Heart left ventricle (tissue), 16 donors: ENCODE data around the gene IRF8. TPM values are rescaled to one million over a fixed set of nuclear protein-coding genes. Genes with fewer than 3 reads are reported as not detected.

Experiments
- ATAC-seq, 4 donors: fragments of 200-7000 bp; cut with Tn5 transposase; one replicate each; pipeline ENCODE4 v1.9.1; 2020 to 2022; ENCODE audit warnings: moderate library complexity in 4 of 4, mild to moderate bottlenecking in 3 of 4, moderate number of reproducible peaks in 1 of 4
- DNase-seq, 5 donors: peaks; one replicate each; pipeline ENCODE4 v3.0.0-alpha.2; 2020
- H3K27ac ChIP-seq, 12 donors: fragments of 200-600 bp; sonication (generic) in 4 of 12; one replicate each; pipeline versions ENCODE4 v1.5.0 to v1.8.0; 2016 to 2022; ENCODE audit warnings: mild to moderate bottlenecking in 2 of 12
- H3K27me3 ChIP-seq, 9 donors: fragments of 200-600 bp; sonication (generic) in 2 of 9; one replicate each; pipeline versions ENCODE4 v1.5.1 to v1.8.0; 2016 to 2022; ENCODE audit warnings: mild to moderate bottlenecking in 3 of 9
- H3K36me3 ChIP-seq, 9 donors: fragments of 200-600 bp; sonication (generic) in 2 of 9; one replicate each; pipeline versions ENCODE4 v1.5.0 to v1.8.0; 2018 to 2022; ENCODE audit warnings: mild to moderate bottlenecking in 2 of 9
- H3K4me1 ChIP-seq, 12 donors: fragments of 200-600 bp; sonication (generic) in 4 of 12; one replicate each; pipeline versions ENCODE4 v1.5.0 to v1.8.0; 2016 to 2022; ENCODE audit warnings: mild to moderate bottlenecking in 3 of 12
- H3K4me3 ChIP-seq, 12 donors: fragments of 200-600 bp; sonication (generic) in 4 of 12; one replicate each; pipeline versions ENCODE4 v1.5.0 to v1.8.0; 2017 to 2022; ENCODE audit warnings: mild to moderate bottlenecking in 9 of 12, moderate library complexity in 4 of 12
- H3K9me3 ChIP-seq, 12 donors: fragments of 200-600 bp; sonication (generic) in 4 of 12; one replicate each; pipeline versions ENCODE4 v1.5.0 to v1.8.0; 2016 to 2022; ENCODE audit warnings: mild to moderate bottlenecking in 1 of 12
- POLR2A ChIP-seq, 2 donors: fragments of 450-650 bp; IDR thresholded peaks; one replicate each; pipeline ENCODE4 v1.6.1; 2017; ENCODE audit warnings: antibody characterized with exemption in 2 of 2, mild to moderate bottlenecking in 2 of 2, moderate library complexity in 2 of 2
- WGBS, 4 donors: extraction: QIAGEN DNeasy Blood & Tissue Kit in 2 of 4; methylation state at CpG; one replicate each; pipeline versions ENCODE4 v1.1.5 to v1.1.7; 2013 to 2018; 5-methylcytosine and 5-hydroxymethylcytosine counted together
- intact Hi-C, 10 donors: fragments of 100-400 bp; cut with DNase I; formaldehyde crosslinking; loops; one replicate each; pipeline versions ENCODE4 v1.11.1 to v1.14.2; 2022
- long read RNA-seq, 3 donors: library from polyadenylated mRNA; unstranded; transcript quantifications; one replicate each; pipeline ENCODE4 v2.0.0, GENCODE V29; 2020 to 2021
- polyA plus RNA-seq, 2 donors: library from polyadenylated mRNA; stranded (reverse); fragments of 200-250 nt; gene quantifications; one replicate each; pipeline ENCODE4 v1.2.3, GENCODE V29; 2013
- total RNA-seq, 9 donors: library from RNA; depleted of rRNA in 2 of 9; stranded (reverse); fragments of >200 nt in 2 of 9; fragmentation: NEBNext Ultra II Directional in 3 of 9; extraction: Animal tissue kit (Norgen Biotek cat#: 25700) in 3 of 9; gene quantifications; one replicate each; pipeline versions ENCODE4 v1.1.0 to v1.2.4, GENCODE V29; 2016 to 2023
- TF ChIP-seq, protein P1 (sequence below), 12 donors: fragments of 200-600 bp; sonication (generic) in 4 of 12; IDR thresholded peaks; one replicate each; pipeline versions ENCODE4 v1.5.0 to v1.8.0; 2018 to 2022; ENCODE audit warnings: antibody characterized with exemption in 12 of 12, mild to moderate bottlenecking in 5 of 12
- donor health status: ischemic (EF 13 %, LVEDD 7.1; RV severe dilation, severe dysfunction).
- donor health status: healthy with polysubstance abuse.
- donor health status: DM: no; HTN: yes; CAD: no.
- donor health status: DM: no; HTN: no; CAD: no.
- donor health status: ischemic (EF 25% LVEDD 6.9; RV normal size, moderate dysfunction).
- donor health status: ischemic (EF 25% LVEDD 5.7; RV mildly dilated, moderate dysfunction).
- donor health status: healthy.
- donor health status: DM: yes; HTN: yes; CAD: no.
- donor health status: ischemic (EF 35%, LVEDD 5.7; RV mildly dilated, moderate dysfunction).
- donor health status: nonischemic (EF 11% LVEDD 7.7; RV severe dilation, severe dysfunction).
- donor health status: DM: yes; HTN: yes; CAD: no.
- donor health status: PGD.
- donor health status: ischemic (EF 29% LVEDD 5.4; RV normal size, mild dysfunction).
- donor health status: nonischemic (EF 23%, LVEDD 6.1; RV moderate dilation, normal function).

The IRF8 gene, protein sequence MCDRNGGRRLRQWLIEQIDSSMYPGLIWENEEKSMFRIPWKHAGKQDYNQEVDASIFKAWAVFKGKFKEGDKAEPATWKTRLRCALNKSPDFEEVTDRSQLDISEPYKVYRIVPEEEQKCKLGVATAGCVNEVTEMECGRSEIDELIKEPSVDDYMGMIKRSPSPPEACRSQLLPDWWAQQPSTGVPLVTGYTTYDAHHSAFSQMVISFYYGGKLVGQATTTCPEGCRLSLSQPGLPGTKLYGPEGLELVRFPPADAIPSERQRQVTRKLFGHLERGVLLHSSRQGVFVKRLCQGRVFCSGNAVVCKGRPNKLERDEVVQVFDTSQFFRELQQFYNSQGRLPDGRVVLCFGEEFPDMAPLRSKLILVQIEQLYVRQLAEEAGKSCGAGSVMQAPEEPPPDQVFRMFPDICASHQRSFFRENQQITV
- total RNA-seq (10 to 100 TPM in 2 of 9 donors, 1 to 10 TPM in 7; 1.8 to 31.8 (median 3.8) TPM), polyA plus RNA-seq (1 to 10 TPM; 1.0 to 2.1 TPM)
- long read RNA-seq, donor 1, partial matches to known transcripts: 0 of 1 reads
- long read RNA-seq, donor 1, other reads (novel, unspliced or antisense): 1 of 1 reads
- long read RNA-seq, donor 2, transcript IRF8-201 (9 exons, 3,030 nt): major isoform, 11 of 12 reads
- long read RNA-seq, donor 2, partial matches to known transcripts: 1 of 12 reads
- long read RNA-seq, donor 2, other reads (novel, unspliced or antisense): 0 of 12 reads
- long read RNA-seq, donor 3, transcript IRF8-201 (9 exons, 3,030 nt): major isoform, 5 of 6 reads
- long read RNA-seq, donor 3, partial matches to known transcripts: 0 of 6 reads
- long read RNA-seq, donor 3, other reads (novel, unspliced or antisense): 1 of 6 reads

- Histone ChIP-seq H3K27me3 (peaks cover 0 to 73% (median 16%) of the 10 kb centered on the region in 9 donors), H3K4me1 (peaks cover 0 to 59% (median 13%) of the 10 kb centered on the region in 12 donors), H3K36me3 (peaks cover 0 to 9% (median 0%) of the 10 kb centered on the region in 9 donors), H3K27ac (peak within 1 kb of the TSS in 8 of 12 donors; percentile 7 to 89 (median 42)), H3K9me3 (no peaks in the 10 kb centered on the region), H3K4me3 (peak within 1 kb of the TSS; percentile 36 to 84 (median 64))
- intact Hi-C loops: loop anchor here in 2 of 10 donors (5.0 kb wide), 2 partner anchors 69 to 76 kb away; no protein-coding TSS in a partner anchor
- WGBS, 4 donors: 1 to 6% (median 3%) methylated on average over 19 to 102 of the region's 102 CpGs
- TF ChIP-seq, protein P1, sequence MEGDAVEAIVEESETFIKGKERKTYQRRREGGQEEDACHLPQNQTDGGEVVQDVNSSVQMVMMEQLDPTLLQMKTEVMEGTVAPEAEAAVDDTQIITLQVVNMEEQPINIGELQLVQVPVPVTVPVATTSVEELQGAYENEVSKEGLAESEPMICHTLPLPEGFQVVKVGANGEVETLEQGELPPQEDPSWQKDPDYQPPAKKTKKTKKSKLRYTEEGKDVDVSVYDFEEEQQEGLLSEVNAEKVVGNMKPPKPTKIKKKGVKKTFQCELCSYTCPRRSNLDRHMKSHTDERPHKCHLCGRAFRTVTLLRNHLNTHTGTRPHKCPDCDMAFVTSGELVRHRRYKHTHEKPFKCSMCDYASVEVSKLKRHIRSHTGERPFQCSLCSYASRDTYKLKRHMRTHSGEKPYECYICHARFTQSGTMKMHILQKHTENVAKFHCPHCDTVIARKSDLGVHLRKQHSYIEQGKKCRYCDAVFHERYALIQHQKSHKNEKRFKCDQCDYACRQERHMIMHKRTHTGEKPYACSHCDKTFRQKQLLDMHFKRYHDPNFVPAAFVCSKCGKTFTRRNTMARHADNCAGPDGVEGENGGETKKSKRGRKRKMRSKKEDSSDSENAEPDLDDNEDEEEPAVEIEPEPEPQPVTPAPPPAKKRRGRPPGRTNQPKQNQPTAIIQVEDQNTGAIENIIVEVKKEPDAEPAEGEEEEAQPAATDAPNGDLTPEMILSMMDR (IDR thresholded peaks at IDR 0.05): no peak
- TF ChIP-seq POLR2A (IDR thresholded peaks at IDR 0.05): peak in 1 of 2 donors; percentile 59
- peak in 3 of 4 donors; percentile 79 to 94 (median 90) for ATAC-seq
- DNase-seq: peak; percentile 75 to 91 (median 80)
Observed at GRCh38 chr16:85898521-85899442, at the start of gene IRF8. Gene IRF8 (plus strand): TSS chr16:85899162. CDS start chr16:85903016, 3,854 bp downstream.

DNA sequence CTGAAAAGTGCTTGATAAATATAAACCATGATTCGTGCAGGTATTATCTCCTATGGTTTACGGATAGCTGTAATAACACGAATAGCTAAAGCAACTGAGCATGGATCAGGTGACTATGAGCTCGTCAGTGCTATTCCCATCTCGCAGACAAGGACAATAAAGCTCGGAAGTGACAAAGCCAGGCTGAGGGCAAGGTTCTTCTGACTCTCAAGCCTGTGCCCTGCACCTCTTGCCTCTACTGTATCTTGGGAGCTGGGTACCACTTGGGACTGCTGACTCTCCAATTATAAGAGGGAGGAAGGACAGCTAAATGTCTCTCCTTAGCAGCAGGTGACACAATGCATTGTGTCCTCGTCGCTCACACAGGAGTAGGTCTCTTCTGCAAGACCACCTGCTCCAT lies 49.6 kb upstream of the IRF8 start:
- peaks cover 0 to 32% (median 3%) of the 10 kb centered on the region in 9 donors for H3K27me3 ChIP-seq
- ATAC-seq: no peak
- H3K27ac ChIP-seq: no peak overlapping the region
- H3K36me3 ChIP-seq: no peaks in the 10 kb centered on the region
- no peak for DNase-seq
- no peak overlapping the region for H3K4me3 ChIP-seq
- 77 to 83% (median 82%) methylated on average over 8 of the region's 8 CpGs for WGBS, 4 donors
- peaks cover 0 to 26% (median 0%) of the 10 kb centered on the region in 12 donors for H3K4me1 ChIP-seq
- intact Hi-C loops: no loop called here
- no peaks in the 10 kb centered on the region for H3K9me3 ChIP-seq
- no peak for TF ChIP-seq POLR2A (IDR thresholded peaks at IDR 0.05)
- TF ChIP-seq, protein P1 (IDR thresholded peaks at IDR 0.05): no peak

DNA sequence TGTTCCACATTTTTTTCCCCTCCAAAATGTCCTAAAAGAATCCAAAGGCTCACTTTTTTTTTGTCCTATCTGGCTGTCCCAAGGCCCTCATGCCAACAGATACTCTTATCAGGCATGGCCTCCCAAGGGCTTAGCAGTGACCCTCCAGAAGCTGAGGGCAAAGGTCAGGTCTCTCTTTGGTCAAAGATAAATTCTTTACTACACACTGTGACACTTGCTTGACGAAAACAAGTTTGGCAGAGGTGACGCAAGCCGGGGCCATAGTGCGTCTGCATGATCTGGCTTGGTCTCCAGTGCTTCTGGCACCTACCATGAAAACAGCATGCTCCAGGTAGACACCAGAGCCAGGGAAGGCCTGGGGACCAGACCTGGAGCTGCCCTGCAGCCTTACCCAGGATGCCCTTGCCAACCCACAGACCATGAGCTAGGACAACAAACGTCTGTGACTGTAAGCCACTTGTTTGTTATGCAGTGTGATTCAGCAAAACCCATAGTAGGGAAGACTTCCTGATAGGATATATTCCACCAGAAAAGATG lies 48.5 kb upstream of the IRF8 start:
- no peaks in the 10 kb centered on the region for H3K36me3 ChIP-seq
- intact Hi-C loops: no loop called here
- TF ChIP-seq, protein P1 (IDR thresholded peaks at IDR 0.05): no peak
- TF ChIP-seq POLR2A (IDR thresholded peaks at IDR 0.05): no peak
- peaks cover 0 to 21% (median 8%) of the 10 kb centered on the region in 9 donors for H3K27me3 ChIP-seq
- H3K9me3 ChIP-seq: peaks cover 0 to 6% (median 0%) of the 10 kb centered on the region in 12 donors
- WGBS, 4 donors: 50 to 67% (median 63%) methylated on average over 5 of the region's 5 CpGs
- no peak overlapping the region for H3K27ac ChIP-seq
- no peak overlapping the region for H3K4me3 ChIP-seq
- peak in 1 of 5 donors; percentile 5 for DNase-seq
- H3K4me1 ChIP-seq: peaks cover 0 to 33% (median 0%) of the 10 kb centered on the region in 12 donors
- no peak for ATAC-seq
